Astrocyte of the spinal cord (primary cell): ENCODE data around the gene BICDL2.
"Not testable (repeated sequence)": the region's sequence is repeated elsewhere in the genome, so short reads cannot be mapped to it uniquely, and the experiment has no call there.

Experiments used
- DNase-seq: peaks from one replicate; pipeline ENCODE4 v3.0.0; 2011; ENCODE audit warnings: low read depth, low spot score
- H3K4me3 ChIP-seq: 2 replicates; pipeline ENCODE4 v1.5.1; 2011; ENCODE audit warnings: low read depth, mild to moderate bottlenecking, low read length, moderate library complexity
- in situ Hi-C: cut with HindIII; loops from 2 replicates; pipeline ENCODE4 v1.10.0; 2017; ENCODE audit warnings: low sequenced_read_pairs
- TF ChIP-seq, protein P1 (sequence below): IDR thresholded peaks from 2 replicates; pipeline ENCODE4 v1.5.1; 2012; ENCODE audit warnings: low read depth, mild to moderate bottlenecking, low read length, inconsistent platforms

BICDL2 gene

DNA sequence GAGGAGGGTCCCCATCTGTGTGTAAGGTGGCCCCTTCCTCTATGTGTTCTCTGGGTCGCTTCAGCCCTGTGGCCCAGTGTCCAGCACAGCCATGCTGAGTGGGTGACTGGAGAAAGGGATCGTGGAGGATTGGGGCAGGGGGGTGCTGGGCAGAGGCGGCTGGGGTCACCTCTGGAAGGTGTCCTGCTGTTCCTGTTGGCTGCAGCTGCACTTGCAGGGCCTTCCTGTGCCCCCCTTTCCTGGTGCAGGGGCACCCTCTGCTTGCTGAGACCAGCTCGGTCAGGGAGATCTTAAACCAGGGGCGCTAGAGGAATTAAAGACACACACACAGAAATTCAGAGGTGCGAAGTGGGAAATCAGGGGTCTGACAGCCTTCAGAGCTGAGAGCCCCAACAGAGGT lies 39.8 kb upstream of the BICDL2 start:
- in situ Hi-C loops = no loop called here
- TF ChIP-seq, protein P1, sequence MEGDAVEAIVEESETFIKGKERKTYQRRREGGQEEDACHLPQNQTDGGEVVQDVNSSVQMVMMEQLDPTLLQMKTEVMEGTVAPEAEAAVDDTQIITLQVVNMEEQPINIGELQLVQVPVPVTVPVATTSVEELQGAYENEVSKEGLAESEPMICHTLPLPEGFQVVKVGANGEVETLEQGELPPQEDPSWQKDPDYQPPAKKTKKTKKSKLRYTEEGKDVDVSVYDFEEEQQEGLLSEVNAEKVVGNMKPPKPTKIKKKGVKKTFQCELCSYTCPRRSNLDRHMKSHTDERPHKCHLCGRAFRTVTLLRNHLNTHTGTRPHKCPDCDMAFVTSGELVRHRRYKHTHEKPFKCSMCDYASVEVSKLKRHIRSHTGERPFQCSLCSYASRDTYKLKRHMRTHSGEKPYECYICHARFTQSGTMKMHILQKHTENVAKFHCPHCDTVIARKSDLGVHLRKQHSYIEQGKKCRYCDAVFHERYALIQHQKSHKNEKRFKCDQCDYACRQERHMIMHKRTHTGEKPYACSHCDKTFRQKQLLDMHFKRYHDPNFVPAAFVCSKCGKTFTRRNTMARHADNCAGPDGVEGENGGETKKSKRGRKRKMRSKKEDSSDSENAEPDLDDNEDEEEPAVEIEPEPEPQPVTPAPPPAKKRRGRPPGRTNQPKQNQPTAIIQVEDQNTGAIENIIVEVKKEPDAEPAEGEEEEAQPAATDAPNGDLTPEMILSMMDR = no peak

DNA sequence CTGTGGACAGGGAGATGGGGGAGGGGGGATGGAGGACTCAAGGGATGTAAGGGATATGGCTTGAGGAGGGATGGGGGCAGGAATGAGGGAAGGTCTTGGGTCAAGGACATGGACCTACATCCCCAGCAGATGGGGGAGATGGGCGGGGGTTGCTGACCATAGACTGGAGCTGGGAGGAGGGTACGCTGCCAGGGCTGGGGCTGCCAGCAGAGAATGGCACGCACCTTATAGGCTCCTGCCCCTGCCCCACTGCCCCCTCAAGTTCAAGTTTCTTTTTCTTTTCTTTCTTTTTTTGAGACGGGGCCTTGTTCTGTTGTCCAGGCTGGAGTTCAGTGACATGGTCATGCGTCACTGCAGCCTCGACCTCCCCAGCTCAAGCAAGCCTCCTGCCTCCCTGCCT lies 39.2 kb upstream of the BICDL2 start:
- H3K4me3 ChIP-seq, in situ Hi-C loops, DNase-seq: not testable (repeated sequence)

More for the DNA sequence above, 39.8 kb upstream of the BICDL2 start:
- DNase-seq = no peak
- no peak overlapping the region for H3K4me3 ChIP-seq

DNA sequence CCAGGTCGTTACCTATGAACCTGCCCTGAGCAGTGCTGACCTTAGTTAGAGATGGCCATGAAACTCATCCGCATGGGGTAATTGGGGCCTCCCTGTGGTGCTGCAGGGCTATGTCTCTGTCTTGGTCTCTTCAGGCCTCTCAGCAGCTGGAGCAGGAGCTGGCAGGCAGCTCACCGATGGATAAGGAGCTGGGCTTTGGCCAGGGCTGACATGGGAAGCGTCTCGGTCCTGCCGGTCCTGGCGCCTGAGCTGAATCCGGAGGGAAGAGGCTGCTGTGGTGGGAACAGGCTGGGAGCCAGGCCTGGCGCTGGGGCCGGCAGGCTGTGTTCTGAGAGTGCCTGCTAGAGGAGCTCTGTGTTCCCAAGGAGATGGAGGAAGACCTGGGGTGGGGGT lies 38.8 kb upstream of the BICDL2 start:
- in situ Hi-C loops = no loop called here
- DNase-seq = no peak
- H3K4me3 ChIP-seq = no peak overlapping the region
- TF ChIP-seq, protein P1 = no peak

DNA sequence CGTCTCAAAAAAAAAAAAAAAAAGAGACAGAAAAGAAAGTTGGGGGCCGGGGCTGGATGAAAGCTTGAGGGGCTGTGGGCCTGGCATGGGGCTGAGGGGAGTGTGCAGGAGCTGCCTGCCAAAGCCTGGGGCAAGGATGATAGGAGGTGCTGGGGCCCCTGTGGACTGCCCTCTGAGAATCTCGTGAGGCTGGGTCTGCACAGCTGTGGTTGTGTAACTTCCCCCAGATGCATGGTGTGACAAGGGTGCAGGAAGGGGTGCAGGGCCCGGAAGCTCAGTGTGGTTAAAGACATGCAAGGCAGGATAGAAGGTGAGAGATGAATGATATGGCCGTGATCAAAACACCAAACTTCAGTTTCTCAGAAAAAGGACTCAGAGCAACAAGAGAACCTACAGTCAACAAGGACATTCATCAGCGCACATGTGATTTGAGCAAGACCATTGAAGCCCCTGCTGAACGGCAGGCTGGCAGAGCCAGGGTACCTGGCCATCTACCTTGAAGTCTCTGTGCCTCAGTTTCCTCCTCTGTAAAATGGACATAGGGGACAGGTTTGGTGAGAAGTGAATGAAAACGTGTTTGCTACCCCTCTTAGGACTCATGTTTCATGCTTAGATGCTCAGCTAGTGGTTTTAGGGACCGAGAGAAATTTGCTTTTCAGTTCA lies 38.2 kb upstream of the BICDL2 start:
- no peak overlapping the region for H3K4me3 ChIP-seq
- DNase-seq = no peak
- in situ Hi-C loops = no loop called here
- TF ChIP-seq, protein P1 = no peak

DNA sequence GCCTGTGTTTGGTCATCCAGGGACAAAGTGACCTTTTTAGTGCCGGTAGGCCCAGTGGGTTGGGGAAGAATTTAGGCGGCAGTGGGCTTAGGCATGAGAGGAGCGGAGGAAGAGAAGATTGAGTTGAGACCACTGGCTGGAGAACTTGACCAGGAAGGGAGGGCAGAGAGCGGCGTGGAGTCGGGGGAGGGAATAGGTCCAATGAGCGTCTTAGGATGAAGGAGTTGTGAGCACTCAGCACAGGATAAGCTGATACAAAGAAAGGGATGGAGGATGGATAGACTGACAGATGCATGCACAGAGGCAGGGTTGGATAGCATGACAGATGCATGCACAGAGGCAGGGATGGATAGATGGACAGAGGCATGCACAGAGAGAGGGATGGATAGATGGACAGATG lies 36.7 kb upstream of the BICDL2 start:
- in situ Hi-C loops = no loop called here
- no peak overlapping the region for H3K4me3 ChIP-seq
- DNase-seq = no peak

DNA sequence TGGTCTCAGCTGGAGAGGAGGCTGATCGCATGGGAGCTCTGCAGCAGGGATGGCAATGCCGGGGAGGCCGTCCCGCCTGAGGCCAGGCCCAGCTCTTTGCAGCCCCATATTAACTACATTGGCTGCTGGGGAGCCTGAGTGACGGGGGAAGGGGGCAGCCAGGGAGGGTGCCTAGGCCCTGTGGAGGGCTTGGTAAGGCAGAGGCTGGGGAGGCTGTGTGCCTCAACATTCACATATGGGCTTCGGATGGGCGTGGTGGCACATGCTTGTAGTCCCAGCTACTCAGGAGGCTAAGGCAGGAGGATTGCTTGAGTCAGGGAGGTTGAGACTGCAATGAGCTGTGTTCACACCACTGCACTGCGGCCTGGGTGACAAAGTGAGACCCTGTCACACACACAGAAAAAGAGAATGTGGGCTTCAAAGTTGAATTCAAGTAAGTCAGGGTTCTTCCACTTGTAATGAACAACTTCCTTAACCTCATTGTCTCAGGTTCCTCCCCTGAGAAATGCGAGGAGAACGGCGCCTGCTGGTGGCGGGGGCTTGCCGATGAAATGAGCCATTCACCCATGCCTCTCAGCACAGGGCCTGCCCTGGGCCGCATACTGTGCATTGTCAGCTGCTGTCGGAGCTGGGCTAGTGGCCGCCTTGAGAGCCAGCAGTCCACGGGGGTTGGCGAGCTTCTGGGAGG lies 36.0 kb upstream of the BICDL2 start:
- H3K4me3 ChIP-seq, DNase-seq, in situ Hi-C loops: not testable (repeated sequence)

More for the DNA sequence above, 36.7 kb upstream of the BICDL2 start:
- TF ChIP-seq, protein P1 = no peak

DNA sequence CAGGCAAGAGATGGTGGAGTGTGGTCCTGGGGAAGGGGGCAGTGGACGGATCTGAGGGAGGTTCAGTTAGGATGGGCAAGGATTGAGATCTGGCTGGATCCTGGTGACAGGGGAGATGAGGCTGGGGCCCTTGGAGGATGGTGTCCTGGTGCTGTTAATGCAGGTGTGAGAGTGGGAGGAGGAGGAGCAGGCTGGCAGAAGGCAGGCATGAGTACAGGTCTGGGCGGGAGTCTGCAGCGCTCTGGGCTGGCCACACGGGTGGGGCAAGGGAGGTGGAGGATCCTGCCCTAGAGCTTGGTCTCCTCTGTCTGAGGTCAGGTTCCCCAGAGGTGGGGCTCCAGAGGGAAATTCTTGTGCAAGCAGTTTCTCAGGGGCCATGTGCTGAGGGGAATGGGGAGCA lies 35.4 kb upstream of the BICDL2 start:
- DNase-seq, in situ Hi-C loops: not testable (repeated sequence)

DNA sequence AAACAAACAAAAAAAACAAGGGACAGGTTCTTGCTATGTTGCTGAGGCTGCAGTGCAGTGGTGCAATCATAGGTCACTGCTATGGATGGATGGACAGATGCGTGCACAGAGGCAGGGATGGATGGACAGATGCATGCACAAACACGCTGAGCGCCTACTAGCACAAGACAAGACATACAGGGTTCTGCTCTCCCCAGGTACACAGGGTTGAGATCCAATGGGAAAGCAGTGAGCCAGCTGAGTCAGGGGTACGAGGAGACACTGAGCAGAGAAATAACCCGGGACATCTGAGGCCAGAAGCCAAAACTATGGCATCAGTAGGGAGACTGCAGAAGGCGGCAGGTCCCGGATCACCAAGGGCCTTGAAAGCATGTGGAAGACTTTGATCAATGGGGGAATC lies 34.9 kb upstream of the BICDL2 start:
- TF ChIP-seq, protein P1 = no peak
- no peak overlapping the region for H3K4me3 ChIP-seq
- in situ Hi-C loops = no loop called here
- no peak for DNase-seq

More for the DNA sequence above, 35.4 kb upstream of the BICDL2 start:
- not testable (repeated sequence) for H3K4me3 ChIP-seq
